ENCODE results near the gene CALML5.

DNA sequence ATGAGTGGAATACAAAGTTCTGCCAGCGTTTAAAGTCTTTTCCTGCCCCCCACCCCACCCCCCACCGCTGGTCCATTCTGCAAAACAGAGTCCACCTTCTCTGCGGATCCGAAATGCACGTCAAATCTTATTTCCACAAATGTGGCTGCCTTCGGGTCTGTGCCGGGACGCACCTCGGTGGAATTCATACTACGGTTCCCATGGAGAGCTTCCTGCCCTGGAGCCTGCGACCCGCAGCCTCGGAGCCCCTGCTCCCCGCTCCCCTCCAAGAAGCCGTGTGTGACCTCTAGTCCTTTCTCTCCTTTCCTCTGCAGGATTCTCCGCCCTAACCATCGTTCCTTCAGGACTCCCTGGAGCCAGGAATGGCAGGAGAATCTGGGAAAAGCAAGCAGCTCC lies 12.5 kb upstream of the CALML5 start:
- TF ChIP-seq EZH2 (IDR thresholded peaks at IDR 0.05; ENCODE audit: low read length, unreplicated experiment) = no peak
- TF ChIP-seq, protein P1, sequence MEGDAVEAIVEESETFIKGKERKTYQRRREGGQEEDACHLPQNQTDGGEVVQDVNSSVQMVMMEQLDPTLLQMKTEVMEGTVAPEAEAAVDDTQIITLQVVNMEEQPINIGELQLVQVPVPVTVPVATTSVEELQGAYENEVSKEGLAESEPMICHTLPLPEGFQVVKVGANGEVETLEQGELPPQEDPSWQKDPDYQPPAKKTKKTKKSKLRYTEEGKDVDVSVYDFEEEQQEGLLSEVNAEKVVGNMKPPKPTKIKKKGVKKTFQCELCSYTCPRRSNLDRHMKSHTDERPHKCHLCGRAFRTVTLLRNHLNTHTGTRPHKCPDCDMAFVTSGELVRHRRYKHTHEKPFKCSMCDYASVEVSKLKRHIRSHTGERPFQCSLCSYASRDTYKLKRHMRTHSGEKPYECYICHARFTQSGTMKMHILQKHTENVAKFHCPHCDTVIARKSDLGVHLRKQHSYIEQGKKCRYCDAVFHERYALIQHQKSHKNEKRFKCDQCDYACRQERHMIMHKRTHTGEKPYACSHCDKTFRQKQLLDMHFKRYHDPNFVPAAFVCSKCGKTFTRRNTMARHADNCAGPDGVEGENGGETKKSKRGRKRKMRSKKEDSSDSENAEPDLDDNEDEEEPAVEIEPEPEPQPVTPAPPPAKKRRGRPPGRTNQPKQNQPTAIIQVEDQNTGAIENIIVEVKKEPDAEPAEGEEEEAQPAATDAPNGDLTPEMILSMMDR (conservative IDR thresholded peaks at IDR 0.05; ENCODE audit: low read depth, low read length) = no peak
